K562 (cell line): ENCODE results near the gene WFIKKN2. TPM values are rescaled to one million over a fixed set of nuclear protein-coding genes. Genes with fewer than 3 reads are reported as not detected.
A peak's percentile ranks its signal among the peaks of the same experiment; 100 is the strongest.

Experiments used
- ATAC-seq: fragments of 200-7000 bp; cut with Tn5 transposase; 3 replicates; pipeline ENCODE4 v1.9.1; 2020; ENCODE audit warnings: moderate library complexity
- BruUV-seq: library from RNA; stranded (reverse); fragments of 400-500 nt; replicated peaks from 2 replicates; lab custom pipeline; 2021; lab: Mats Ljungman, UMichigan
- CTCF ChIA-PET: fragments of 300-600 bp; formaldehyde crosslinking; extraction: SDS; loops from one replicate; lab custom pipeline; 2021; ENCODE audit warnings: low intra/inter-chr PET ratio; lab: Yijun Ruan, JAX
- POLR2A ChIA-PET: fragments of 300-600, 350-650 bp; sonication (Branson Sonifier 250); formaldehyde crosslinking; extraction: SDS; loops from one replicate; lab custom pipeline; 2021; ENCODE audit warnings: antibody characterized with exemption, inconsistent platforms; lab: Yijun Ruan, JAX
- DNase-seq, 4 experiments: peaks; one replicate each; pipeline versions ENCODE4 v3.0.0 to v3.0.0-alpha.2; 2011 to 2018; ENCODE audit warnings: low spot score in 3 of 4, mixed read lengths in 3 of 4; ENCODE audit errors: extremely low read depth in 1 of 4
- FAIRE-seq: peaks from 2 replicates; lab custom pipeline; 2011; peaks lifted over from hg19 to GRCh38; lab: Jason Lieb, UNC
- H2AFZ ChIP-seq: 2 replicates; pipeline ENCODE4 v1.6.0; 2011; ENCODE audit warnings: low read depth, low read length, control low read depth, inconsistent platforms
- H3K27ac ChIP-seq: fragments of 200-600 bp; 3 replicates; pipeline ENCODE4 v1.8.0; 2011; ENCODE audit warnings: low read depth, mild to moderate bottlenecking, control low read depth, inconsistent platforms, low read length, moderate library complexity, mixed read lengths; ENCODE audit errors: extremely low read depth
- H3K27me3 ChIP-seq, 2 experiments: fragments of 300-600 bp in 1 of 2; 2 replicates in 1 of 2; 3 replicates in 1 of 2; pipeline versions ENCODE4 v1.6.0 to v1.8.0; 2011; ENCODE audit warnings: inconsistent platforms in 2 of 2, low read length in 2 of 2, mild to moderate bottlenecking in 1 of 2, mixed read lengths in 1 of 2, moderate library complexity in 1 of 2; ENCODE audit not compliant: control insufficient read depth in 2 of 2, insufficient read depth in 2 of 2
- H3K36me3 ChIP-seq: fragments of 300-600 bp; 3 replicates; pipeline ENCODE4 v1.8.0; 2011; ENCODE audit warnings: mild to moderate bottlenecking, low read length, inconsistent platforms; ENCODE audit not compliant: control insufficient read depth, insufficient read depth
- H3K4me1 ChIP-seq, 2 experiments: fragments of 200-600 bp in 1 of 2; replicated peaks in 1 of 2; 2 replicates in 1 of 2; 3 replicates in 1 of 2; pipeline versions ENCODE4 v1.5.1 to v1.8.0; 2011; ENCODE audit warnings: inconsistent platforms in 2 of 2, low read length in 2 of 2, mild to moderate bottlenecking in 1 of 2, mixed read lengths in 1 of 2, moderate library complexity in 1 of 2; ENCODE audit not compliant: control insufficient read depth in 2 of 2, insufficient read depth in 2 of 2
- H3K4me2 ChIP-seq: 2 replicates; pipeline ENCODE4 v1.6.1; 2011; ENCODE audit warnings: low read length, control low read depth, inconsistent platforms, mixed read lengths; ENCODE audit not compliant: insufficient read depth
- H3K4me3 ChIP-seq: fragments of 200-600 bp; sonication (generic), shearing (Covaris generic); 2 replicates; pipeline ENCODE4 v1.5.1; 2016; ENCODE audit warnings: control low read depth, inconsistent platforms
- H3K79me2 ChIP-seq: fragments of 200-600 bp; 3 replicates; pipeline ENCODE4 v1.8.0; 2011; ENCODE audit warnings: low read length, inconsistent platforms; ENCODE audit not compliant: control insufficient read depth, insufficient read depth
- H3K9ac ChIP-seq, 2 experiments: 2 replicates each; pipeline versions ENCODE4 v1.6.0 to v1.6.1; 2011; ENCODE audit warnings: low read depth in 2 of 2, low read length in 2 of 2, control low read depth in 1 of 2, inconsistent platforms in 1 of 2, mild to moderate bottlenecking in 1 of 2, mixed read lengths in 1 of 2; ENCODE audit not compliant: insufficient read depth in 1 of 2
- H3K9me1 ChIP-seq: one replicate; pipeline ENCODE4 v1.6.0; 2011; ENCODE audit warnings: inconsistent platforms, mild to moderate bottlenecking, low read length, moderate library complexity; ENCODE audit not compliant: control insufficient read depth, insufficient read depth
- H3K9me3 ChIP-seq: replicated peaks from 2 replicates; pipeline ENCODE4 v1.5.1; 2011; ENCODE audit warnings: low read depth, low read length, inconsistent platforms; ENCODE audit not compliant: control insufficient read depth, insufficient read depth
- H4K20me1 ChIP-seq: replicated peaks from 2 replicates; pipeline ENCODE4 v1.6.1; 2011; ENCODE audit warnings: low read length, inconsistent platforms, mixed read lengths; ENCODE audit not compliant: control insufficient read depth, insufficient read depth
- ARID1B ChIP-seq: fragments of 450-650 bp; IDR thresholded peaks from 2 replicates; pipeline ENCODE4 v1.6.1; 2016; ENCODE audit warnings: antibody characterized with exemption, mild to moderate bottlenecking, inconsistent platforms
- CBFA2T2 ChIP-seq: fragments of 450-650 bp; conservative IDR thresholded peaks from 2 replicates; pipeline ENCODE4 v1.6.1; 2017; ENCODE audit warnings: mild to moderate bottlenecking
- CBFA2T3 ChIP-seq: fragments of 450-650 bp; IDR thresholded peaks from 2 replicates; pipeline ENCODE4 v1.6.1; 2017
- CCNT2 ChIP-seq: IDR thresholded peaks from 2 replicates; pipeline ENCODE4 v1.6.1; 2011; ENCODE audit warnings: borderline replicate concordance, low read depth, mild to moderate bottlenecking, moderate library complexity, mixed read lengths, low read length; ENCODE audit not compliant: insufficient read length; ENCODE audit errors: extremely low read depth
- MAFG ChIP-seq: fragments of 450-650 bp; conservative IDR thresholded peaks from 2 replicates; pipeline ENCODE4 v1.6.1; 2016; ENCODE audit warnings: missing genetic modification characterization, missing compliant biosample characterization
- NR4A1 ChIP-seq, 2 experiments: fragments of 250-450 bp in 1 of 2; fragments of 450-650 bp in 1 of 2; sonication (Bioruptor Pico) in 1 of 2; IDR thresholded peaks; 2 replicates each; pipeline versions ENCODE4 v1.4.0 to v1.6.1; 2016 to 2020; ENCODE audit warnings: mild to moderate bottlenecking in 2 of 2, missing compliant biosample characterization in 1 of 2, missing genetic modification characterization in 1 of 2, moderate library complexity in 1 of 2
- POLR2AphosphoS2 ChIP-seq: IDR thresholded peaks from 2 replicates; pipeline ENCODE4 v1.6.1; 2012; ENCODE audit warnings: low read length, improper control_type of control experiment
- SLC30A9 ChIP-seq: fragments of 250-450 bp; sonication (Bioruptor Pico); IDR thresholded peaks from 2 replicates; pipeline ENCODE4 v1.8.0; 2022; ENCODE audit warnings: mild to moderate bottlenecking, moderate library complexity
- ZEB2 ChIP-seq: fragments of 450-650 bp; IDR thresholded peaks from 2 replicates; pipeline ENCODE4 v1.6.1; 2016
- ZNF217 ChIP-seq: sonication (generic); formaldehyde crosslinking; IDR thresholded peaks from 2 replicates; pipeline ENCODE4 v1.8.0; 2022; ENCODE audit warnings: mild to moderate bottlenecking, missing genetic modification reagents
- ZNF79 ChIP-seq: fragments of 250-450 bp; sonication (Bioruptor Pico); IDR thresholded peaks from 2 replicates; pipeline ENCODE4 v1.4.0; 2020; ENCODE audit warnings: low read depth, mild to moderate bottlenecking, moderate library complexity
- WGBS: fragments of 100-300 bp; shearing (Covaris generic); methylation state at CpG from one replicate; pipeline ENCODE4 v1.1.6; 2016; ENCODE audit warnings: low coverage, mixed read lengths; ENCODE audit not compliant: insufficient coverage; ENCODE audit errors: missing lambda C conversion rate; 5-methylcytosine and 5-hydroxymethylcytosine counted together
- in situ Hi-C: fragments of 300-500 bp; cut with MboI; formaldehyde crosslinking; loops from 4 replicates; pipeline ENCODE4 v1.15.0; 2018; ENCODE audit warnings: inconsistent platforms, mixed read lengths
- intact Hi-C: fragments of 100-400 bp; cut with micrococcal nuclease; formaldehyde crosslinking; loops from 2 replicates; pipeline ENCODE4 v1.14.2; 2022
- polyA plus RNA-seq, 8 experiments: library from polyadenylated mRNA; depleted of rRNA in 4 of 8; stranded (reverse) in 5 of 8; unstranded in 3 of 8; fragments of >200 nt; fragmentation: Nextera tagmentation in 2 of 8; fragmentation: Illumina TruSeq in 1 of 8; extraction: Ambion mirVana in 2 of 8; extraction: Trizol in 1 of 8; gene quantifications; 2 replicates each; pipeline versions ENCODE4 v1.2.1 to v1.2.3, GENCODE V29; 2011 to 2014; ENCODE audit warnings: inconsistent platforms in 1 of 8, missing spikeins in 1 of 8
- total RNA-seq, 7 experiments: library from RNA; depleted of rRNA in 6 of 7; stranded (reverse); fragments of >200 nt in 6 of 7; fragmentation: Illumina TruSeq in 2 of 7; extraction: Trizol in 2 of 7; gene quantifications; 2 replicates each; pipeline versions ENCODE4 v1.2.1 to v1.2.3, GENCODE V29; 2011 to 2021; ENCODE audit warnings: low replicate concordance in 1 of 7
- TF ChIP-seq, protein P1 (sequence below): fragments of 250-450 bp; sonication (Bioruptor Pico); IDR thresholded peaks from 2 replicates; pipeline ENCODE4 v1.8.0; 2021; ENCODE audit warnings: borderline replicate concordance, mild to moderate bottlenecking, moderate library complexity; ENCODE audit not compliant: poor library complexity, severe bottlenecking
- TF ChIP-seq, protein P2 (sequence below), 2 experiments: IDR thresholded peaks; 2 replicates each; pipeline ENCODE4 v1.6.1; 2011; ENCODE audit warnings: borderline replicate concordance in 1 of 2, control low read depth in 1 of 2, low read depth in 1 of 2, low read length in 1 of 2, mild to moderate bottlenecking in 1 of 2, mixed read lengths in 1 of 2, moderate library complexity in 1 of 2; ENCODE audit not compliant: insufficient read depth in 1 of 2, insufficient read length in 1 of 2, poor library complexity in 1 of 2, severe bottlenecking in 1 of 2; ENCODE audit errors: extremely low read depth in 1 of 2

The WFIKKN2 gene
- total and polyA plus RNA-seq, 9 of the 15 experiments (the other 6 are each of a cell fraction or from before 2014, with no cell fraction given): 0.07 TPM; not detected in 8

DNA sequence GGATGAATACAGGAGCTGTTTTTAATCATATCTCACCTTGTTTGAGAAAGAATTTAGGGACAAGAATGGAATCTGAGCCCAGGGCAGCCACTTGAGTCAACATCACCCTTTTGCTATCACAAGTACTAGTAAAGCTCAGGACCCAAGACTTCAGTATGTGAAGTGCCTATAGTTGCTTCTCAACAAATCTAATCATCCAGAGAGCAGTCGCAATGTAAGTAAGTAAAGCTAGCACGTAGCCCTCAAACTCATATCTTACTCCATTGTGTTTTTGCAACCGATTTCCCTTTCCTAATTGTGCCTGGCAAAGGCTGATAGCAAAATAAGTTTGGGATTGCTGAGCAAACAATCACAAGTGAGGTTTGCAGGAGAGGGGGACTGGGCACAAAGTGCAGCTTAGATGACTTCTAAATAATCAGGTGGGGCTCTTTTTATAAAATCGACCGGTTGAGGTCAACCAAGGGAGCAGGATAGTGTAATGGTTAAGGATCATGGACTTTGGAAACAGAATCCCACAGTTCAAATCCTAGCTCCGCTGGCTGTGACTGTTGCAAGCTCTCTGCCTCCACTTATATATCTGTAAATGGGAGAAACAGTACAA is 17.7 kb downstream of the WFIKKN2 start:
- H3K9me3 ChIP-seq: 0 out of 2 replicates have a peak, but pooled peaks cover under 1% of the 10 kb centered on the region
- no peaks in the 10 kb centered on the region for H4K20me1 ChIP-seq
- peaks cover 3 to 16% of the 10 kb centered on the region in 2 experiments; a peak in 3 of 5 replicates for H3K4me1 ChIP-seq
- intact Hi-C loops (loop anchor here (5.0 kb wide), 1 partner anchor 299 kb away; the partner anchor contains the start of gene NME1), in situ Hi-C loops (no loop called here)
- ChIA-PET POLR2A (interaction anchor here (0.6 to 8.4 kb wide), 14 partner anchors 8 to 297 kb away, joined by 3 to 146 read pairs (median 4); partner anchors contain the start of gene TOB1), CTCF (interaction anchor here (1.1 to 3.3 kb wide), 3 partner anchors 97 to 204 kb away, joined by 3 to 26 read pairs (median 15); no protein-coding TSS in a partner anchor)
- peak overlapping the region; percentile 58; the same call in 1 of the 2 replicates for H3K4me2 ChIP-seq
- no TSS peak for BruUV-seq
- peak overlapping the region; percentile 91; the same call in 1 of the 2 replicates for H2AFZ ChIP-seq
- ATAC-seq (no peak), FAIRE-seq (no peak), DNase-seq (no peak)
- TF ChIP-seq CBFA2T3 (peak; percentile 41), ARID1B (no peak)
- H3K36me3 ChIP-seq: no peaks in the 10 kb centered on the region
- no peaks in the 10 kb centered on the region for H3K79me2 ChIP-seq
- no peaks in the 10 kb centered on the region for H3K27me3 ChIP-seq
- H3K27ac ChIP-seq: no peak overlapping the region
- H3K9ac ChIP-seq: no peak overlapping the region
- no peaks in the 10 kb centered on the region for H3K9me1 ChIP-seq
- H3K4me3 ChIP-seq: no peak overlapping the region
- 18% methylated on average over 6 of the region's 6 CpGs for WGBS

DNA sequence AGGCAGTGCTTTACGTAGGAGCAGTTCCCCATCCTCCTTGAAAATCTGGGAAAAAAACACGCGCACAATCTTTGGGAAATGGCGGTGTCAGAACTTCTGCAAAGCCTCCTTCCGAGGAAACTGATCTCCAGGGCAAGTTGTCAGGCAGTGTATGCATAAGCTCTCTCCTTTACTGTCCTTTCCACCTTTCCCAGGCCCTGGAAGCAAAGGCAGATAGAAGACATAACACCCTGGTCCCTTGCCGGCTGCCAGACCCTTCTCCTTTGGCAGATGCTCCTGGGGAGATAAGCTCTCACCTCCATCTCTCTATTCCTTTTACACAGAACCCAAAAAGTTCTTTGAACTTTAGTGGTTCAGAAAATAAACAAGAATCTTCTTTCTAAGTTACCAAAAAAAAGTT is 18.4 kb downstream of the WFIKKN2 start:
- no peak overlapping the region for H3K4me2 ChIP-seq
- no peak overlapping the region for H3K27ac ChIP-seq
- 57% methylated on average over 6 of the region's 6 CpGs for WGBS
- intact Hi-C loops: loop anchor here (5.0 kb wide), 1 partner anchor 299 kb away; the partner anchor contains the start of gene NME1
- H3K27me3 ChIP-seq: no peaks in the 10 kb centered on the region
- no peaks in the 10 kb centered on the region for H4K20me1 ChIP-seq
- no peak for ATAC-seq
- peaks cover 3 to 16% of the 10 kb centered on the region in 2 experiments; a peak in 3 of 5 replicates for H3K4me1 ChIP-seq
- H3K9ac ChIP-seq: no peak overlapping the region
- H3K9me3 ChIP-seq: no peaks in the 10 kb centered on the region
- ChIA-PET POLR2A (interaction anchor here (0.7 to 8.4 kb wide), 7 partner anchors 9 to 120 kb away, joined by 3 to 146 read pairs (median 4); partner anchors contain the start of gene TOB1), CTCF (no interaction called here)
- no peak overlapping the region for H3K4me3 ChIP-seq
- H3K9me1 ChIP-seq: no peaks in the 10 kb centered on the region
- H2AFZ ChIP-seq: no peak overlapping the region
- FAIRE-seq: no peak
- in situ Hi-C loops: no loop called here
- no TSS peak for BruUV-seq
- DNase-seq: no peak
- H3K36me3 ChIP-seq: no peaks in the 10 kb centered on the region
- H3K79me2 ChIP-seq: no peaks in the 10 kb centered on the region
- TF ChIP-seq, protein P1, sequence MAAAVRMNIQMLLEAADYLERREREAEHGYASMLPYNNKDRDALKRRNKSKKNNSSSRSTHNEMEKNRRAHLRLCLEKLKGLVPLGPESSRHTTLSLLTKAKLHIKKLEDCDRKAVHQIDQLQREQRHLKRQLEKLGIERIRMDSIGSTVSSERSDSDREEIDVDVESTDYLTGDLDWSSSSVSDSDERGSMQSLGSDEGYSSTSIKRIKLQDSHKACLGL (CRISPR knock-in tag): no peak
- TF ChIP-seq ZNF79 (CRISPR knock-in tag) (no peak), CBFA2T2 (no peak), MAFG (tag) (no peak), SLC30A9 (no peak), CCNT2 (no peak), ZNF217 (CRISPR knock-in tag) (no peak), NR4A1 (CRISPR knock-in tag; IDR thresholded peaks at IDR 0.05) (no peak), NR4A1 (tag; IDR thresholded peaks at IDR 0.05) (no peak), POLR2AphosphoS2 (no peak), ZEB2 (no peak)
- TF ChIP-seq, protein P2, sequence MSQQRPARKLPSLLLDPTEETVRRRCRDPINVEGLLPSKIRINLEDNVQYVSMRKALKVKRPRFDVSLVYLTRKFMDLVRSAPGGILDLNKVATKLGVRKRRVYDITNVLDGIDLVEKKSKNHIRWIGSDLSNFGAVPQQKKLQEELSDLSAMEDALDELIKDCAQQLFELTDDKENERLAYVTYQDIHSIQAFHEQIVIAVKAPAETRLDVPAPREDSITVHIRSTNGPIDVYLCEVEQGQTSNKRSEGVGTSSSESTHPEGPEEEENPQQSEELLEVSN (IDR thresholded peaks at IDR 0.05; ENCODE audit: borderline replicate concordance in 1 of 2, extremely low read depth in 1 of 2, insufficient read depth in 1 of 2, insufficient read length in 1 of 2, low read depth in 1 of 2, low read length in 1 of 2, poor library complexity in 1 of 2, severe bottlenecking in 1 of 2): no peak
